ENCODE data around the gene APP. TPM values are rescaled to one million over a fixed set of nuclear protein-coding genes. Genes with fewer than 3 reads are reported as not detected.

Gene APP
- total RNA-seq, 1 experiment from 2014 or later = 560 TPM

GRCh38 chr21:26096494-26097371 is 73.8 kb downstream of the APP start:
- ATAC-seq (no peak), DNase-seq (ENCODE audit: low spot score) (no peak)
- POLR2A ChIA-PET = interaction anchor here (0.9 kb wide), 1 partner anchor 125 kb away, joined by 3 read pairs; no protein-coding TSS in a partner anchor
- H3K9me3 Mint-ChIP-seq = no peaks in the 10 kb centered on the region
- H3K4me1 Mint-ChIP-seq = peaks cover 83% of the 10 kb centered on the region
- CTCF ChIA-PET = no interaction called here
- no peaks in the 10 kb centered on the region for H3K27me3 Mint-ChIP-seq (ENCODE audit: low read depth)
- no peak overlapping the region for H3K4me3 Mint-ChIP-seq
- no peaks in the 10 kb centered on the region; the same call in 1 of the 2 replicates for H3K36me3 Mint-ChIP-seq
- H3K27ac Mint-ChIP-seq = peak overlapping the region; percentile 87
- TF ChIP-seq ZBTB43 (CRISPR knock-in tag; IDR thresholded peaks at IDR 0.05) = no peak
- peak; percentile 54; the same call in 1 of the 2 replicates for TF ChIP-seq ZNF121 (CRISPR knock-in tag; IDR thresholded peaks at IDR 0.05)

- ATAC-seq (no peak), DNase-seq (ENCODE audit: low spot score) (no peak)
- peaks cover 4% of the 10 kb centered on the region; the same call in 1 of the 2 replicates for H3K36me3 Mint-ChIP-seq
- no peaks in the 10 kb centered on the region for H3K9me3 Mint-ChIP-seq
- no peaks in the 10 kb centered on the region for H3K27me3 Mint-ChIP-seq (ENCODE audit: low read depth)
- H3K4me3 Mint-ChIP-seq = no peak overlapping the region
- ChIA-PET POLR2A (no interaction called here), CTCF (no interaction called here)
- H3K4me1 Mint-ChIP-seq = peaks cover 83% of the 10 kb centered on the region
- H3K27ac Mint-ChIP-seq = peak overlapping the region; percentile 67; the same call in 1 of the 2 replicates
- TF ChIP-seq CDX4 (CRISPR knock-in tag; IDR thresholded peaks at IDR 0.05; ENCODE audit: borderline replicate concordance) (no peak), USF2 (CRISPR knock-in tag; IDR thresholded peaks at IDR 0.05) (no peak), ATF1 (CRISPR knock-in tag; IDR thresholded peaks at IDR 0.05) (no peak), IRF2 (CRISPR knock-in tag; IDR thresholded peaks at IDR 0.05; ENCODE audit: borderline replicate concordance, low read depth) (no peak), ATF6 (CRISPR knock-in tag; IDR thresholded peaks at IDR 0.05) (no peak), ZSCAN18 (CRISPR knock-in tag; IDR thresholded peaks at IDR 0.05) (no peak), MYBL2 (CRISPR knock-in tag; IDR thresholded peaks at IDR 0.05) (no peak), USF1 (CRISPR knock-in tag; IDR thresholded peaks at IDR 0.05) (no peak), IRF1 (CRISPR knock-in tag; IDR thresholded peaks at IDR 0.05) (no peak), FOXP1 (CRISPR knock-in tag; IDR thresholded peaks at IDR 0.05; ENCODE audit: borderline replicate concordance) (no peak), FOXJ3 (CRISPR knock-in tag; IDR thresholded peaks at IDR 0.05; ENCODE audit: borderline replicate concordance) (no peak), CTCF (IDR thresholded peaks at IDR 0.05) (no peak), ARID4B (CRISPR knock-in tag; IDR thresholded peaks at IDR 0.05; ENCODE audit: borderline replicate concordance) (no peak), ZNF396 (CRISPR knock-in tag; IDR thresholded peaks at IDR 0.05; ENCODE audit: borderline replicate concordance) (no peak), ZNF232 (CRISPR knock-in tag; IDR thresholded peaks at IDR 0.05) (no peak), RELA (CRISPR knock-in tag; IDR thresholded peaks at IDR 0.05; ENCODE audit: borderline replicate concordance) (no peak)
Observed at GRCh38 chr21:26095131-26095530, 75.4 kb downstream of the APP start.
